HG03460 (cell line): ENCODE results near the gene ABCD3.
"Not testable (repeated sequence)": the region's sequence is repeated elsewhere in the genome, so short reads cannot be mapped to it uniquely, and the experiment has no call there.

Experiments used
- ATAC-seq: cut with Tn5 transposase; IDR thresholded peaks from one replicate; pipeline ENCODE4 v1.9.1; 2021; ENCODE audit not compliant: unreplicated experiment

Gene ABCD3

DNA sequence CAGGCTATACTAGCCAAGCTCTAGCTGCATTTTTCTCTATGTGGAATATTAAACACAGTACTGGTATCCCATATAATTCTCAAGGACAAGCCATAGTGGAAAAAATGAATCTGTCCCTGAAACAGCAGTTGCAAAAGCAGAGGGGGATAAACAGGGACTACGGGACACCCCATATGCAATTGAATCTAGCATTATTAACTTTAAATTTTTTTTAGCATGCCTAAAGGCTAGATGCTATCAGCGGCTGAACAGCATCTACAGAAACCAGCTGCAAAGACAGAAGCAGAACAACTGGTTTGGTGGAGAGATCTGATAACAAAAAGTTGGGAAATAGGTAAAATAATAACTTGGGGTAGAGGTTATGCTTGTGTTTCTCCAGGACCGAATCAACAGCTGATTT, 30.6 kb downstream of the ABCD3 start:
- ATAC-seq: not testable (repeated sequence)

DNA sequence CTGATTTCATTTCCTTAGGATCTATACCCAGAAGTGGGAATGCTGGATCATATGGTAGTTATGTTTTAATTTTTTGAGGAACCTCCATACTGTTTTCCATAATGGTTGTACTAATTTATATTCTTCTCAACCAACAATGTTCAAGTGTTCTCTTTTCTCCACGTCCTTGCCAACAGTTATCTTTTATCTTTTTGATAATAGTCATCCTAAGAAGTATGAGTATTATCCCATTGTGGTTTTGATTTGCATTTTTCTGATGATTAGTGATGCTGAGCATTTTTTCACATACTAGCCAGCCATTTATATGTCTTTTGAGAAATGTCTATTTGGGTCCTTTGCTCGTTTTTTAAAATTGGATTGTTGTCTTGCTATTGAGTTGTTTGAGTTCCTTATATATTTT, 38.5 kb downstream of the ABCD3 start:
- ATAC-seq: no peak

DNA sequence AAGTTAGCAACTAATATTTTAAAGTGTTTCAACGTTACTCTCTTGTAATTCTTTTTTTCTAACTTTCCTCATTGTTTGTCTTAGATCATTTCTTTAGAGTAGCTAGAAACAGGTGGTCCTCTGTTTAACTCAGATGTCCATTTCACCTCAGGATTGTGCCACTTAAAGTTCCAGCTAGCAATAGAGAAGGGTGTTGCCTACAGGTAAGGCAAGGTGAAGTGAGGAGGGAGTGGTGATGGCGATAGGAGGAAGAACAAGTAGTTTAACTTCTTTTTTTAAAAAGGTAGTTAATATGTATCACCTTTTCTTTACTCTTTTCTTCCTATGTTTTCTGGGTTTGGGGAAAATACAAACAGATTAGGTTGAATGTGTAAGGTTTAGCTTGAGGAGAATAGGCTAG, 44.4 kb downstream of the ABCD3 start:
- ATAC-seq: no peak

DNA sequence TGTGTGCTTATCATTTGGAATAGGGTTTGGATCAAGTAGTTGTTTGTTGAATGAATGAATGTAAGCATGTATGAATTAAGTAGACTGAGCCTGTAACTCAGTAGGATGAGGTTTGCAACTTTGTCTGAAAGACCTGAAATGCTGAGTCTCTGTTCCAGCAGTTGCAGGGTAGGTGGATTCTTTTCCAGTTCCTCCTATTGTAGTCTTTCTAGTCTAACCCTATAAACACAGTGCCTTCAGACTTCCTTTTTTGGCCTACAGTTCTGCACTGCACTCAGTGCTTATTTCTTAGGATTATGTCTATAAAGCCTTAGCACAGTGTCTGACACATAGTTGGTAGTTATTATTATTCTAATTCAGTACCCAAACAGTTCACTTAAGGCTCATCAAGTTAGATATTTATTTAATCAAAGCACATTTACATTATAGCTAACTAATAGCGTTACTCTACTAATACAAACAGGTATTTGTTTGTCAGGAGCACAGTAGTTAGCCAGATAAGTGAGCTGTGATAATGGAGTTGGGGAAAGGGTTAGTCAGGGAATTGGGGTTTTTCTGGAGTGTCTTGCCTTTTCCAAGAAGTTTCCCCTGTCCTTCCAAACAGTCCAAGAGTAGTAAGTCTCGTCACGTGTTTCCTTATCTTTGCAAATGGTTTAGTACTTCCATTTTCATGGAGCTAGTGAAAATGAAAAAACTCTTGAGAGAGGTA, 45.0 kb downstream of the ABCD3 start:
- ATAC-seq: no peak

DNA sequence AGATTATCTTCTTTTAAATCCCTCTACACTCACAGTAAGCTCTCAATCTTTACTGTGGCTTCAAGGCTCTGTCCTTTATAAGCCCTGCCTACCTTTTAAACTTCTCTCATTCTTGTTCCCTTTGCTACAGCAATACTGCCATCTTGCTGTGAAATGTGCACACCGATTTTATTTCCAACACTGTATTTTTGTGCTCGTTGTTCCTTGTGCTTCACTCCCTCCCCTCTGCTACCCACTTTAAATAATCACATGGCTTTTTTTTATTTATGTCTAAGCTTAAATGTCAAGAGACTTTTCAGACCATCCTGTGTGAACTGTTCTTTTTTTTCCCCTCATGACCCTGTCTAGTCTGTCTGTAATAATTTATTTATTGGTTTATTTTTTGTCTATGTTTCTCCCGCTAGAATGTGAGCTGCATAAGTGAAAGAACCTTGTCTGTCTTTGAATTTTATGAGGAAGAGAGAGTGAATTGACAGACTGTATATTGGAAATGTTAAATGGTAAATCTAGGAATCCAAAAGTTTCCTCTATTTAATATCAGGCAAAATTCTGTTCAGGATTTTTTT, 45.7 kb downstream of the ABCD3 start:
- peak; percentile 56 for ATAC-seq

DNA sequence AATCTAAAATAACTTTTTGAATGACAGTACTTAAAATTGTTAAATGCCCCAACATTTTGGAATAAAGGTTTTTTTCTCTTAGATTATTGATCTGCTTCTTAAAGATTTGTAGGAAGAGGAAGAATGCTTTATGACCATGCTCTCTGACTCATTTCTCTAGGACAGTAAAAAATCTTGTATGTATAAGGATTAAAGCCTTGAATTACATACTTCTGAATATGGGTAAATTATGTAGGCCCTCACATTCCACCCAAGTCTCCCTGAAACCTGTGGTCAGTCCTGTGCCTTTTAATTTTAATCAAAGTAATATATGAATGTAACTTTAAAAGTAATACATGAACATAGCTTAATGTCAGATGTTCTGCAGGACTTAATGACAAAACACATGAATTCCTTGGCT, 50.5 kb downstream of the ABCD3 start:
- no peak for ATAC-seq

DNA sequence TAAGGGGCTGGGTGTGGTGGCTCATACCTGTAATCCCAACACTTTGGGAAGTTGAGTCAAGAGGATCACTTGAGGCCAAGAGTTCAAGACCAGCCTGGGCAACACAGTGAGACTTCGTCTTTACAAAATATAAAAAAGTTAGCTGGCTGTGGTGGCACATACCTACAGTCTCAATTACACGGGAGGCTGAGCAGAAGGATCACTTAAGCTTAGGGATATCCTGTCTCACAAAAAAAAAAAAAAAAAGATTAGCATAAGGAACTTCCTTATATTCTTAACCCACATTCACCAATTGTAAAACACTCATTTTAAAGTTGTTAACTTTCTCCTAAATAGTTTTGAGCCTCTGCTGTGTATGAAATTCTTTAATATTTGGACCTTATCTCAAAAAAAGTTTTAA, 53.1 kb downstream of the ABCD3 start:
- ATAC-seq: no peak

DNA sequence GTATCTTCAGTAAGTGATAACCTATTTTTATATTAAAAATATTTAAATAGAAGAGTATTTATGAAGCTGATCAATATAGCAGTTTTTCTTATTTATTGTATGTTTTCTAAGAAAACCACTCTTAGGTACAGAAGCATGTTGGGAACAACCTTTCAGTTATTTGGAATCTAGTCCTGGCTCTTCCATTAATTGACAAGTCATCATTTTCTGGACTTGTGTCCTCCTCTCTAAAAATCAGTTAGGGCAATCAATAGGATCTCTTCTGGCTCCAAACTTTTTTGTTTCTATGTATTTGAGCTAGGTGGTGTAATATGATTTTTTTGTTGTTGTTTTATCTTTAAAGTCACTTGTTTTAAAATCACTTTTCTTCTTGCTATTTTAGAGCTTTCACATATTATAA, 57.0 kb downstream of the ABCD3 start:
- ATAC-seq: no peak

DNA sequence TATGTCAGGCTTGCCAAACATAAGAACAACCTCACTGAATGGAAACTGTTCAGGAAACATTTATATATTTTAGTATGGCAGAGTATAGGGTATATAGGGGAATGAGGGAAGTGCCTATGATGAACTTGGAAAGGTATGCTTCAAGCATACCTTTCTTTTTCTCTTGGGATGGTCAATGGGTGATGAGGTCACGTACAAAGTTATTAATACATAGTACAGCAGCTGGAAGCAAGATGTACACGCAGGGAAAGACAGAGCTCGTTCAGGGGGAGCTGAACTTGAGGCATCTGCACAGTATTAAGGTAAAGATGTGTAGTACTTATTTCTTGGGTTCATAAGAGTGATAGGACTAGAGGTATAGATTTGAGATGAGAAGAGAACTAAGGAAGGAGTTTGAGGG, 61.5 kb downstream of the ABCD3 start:
- ATAC-seq: no peak

DNA sequence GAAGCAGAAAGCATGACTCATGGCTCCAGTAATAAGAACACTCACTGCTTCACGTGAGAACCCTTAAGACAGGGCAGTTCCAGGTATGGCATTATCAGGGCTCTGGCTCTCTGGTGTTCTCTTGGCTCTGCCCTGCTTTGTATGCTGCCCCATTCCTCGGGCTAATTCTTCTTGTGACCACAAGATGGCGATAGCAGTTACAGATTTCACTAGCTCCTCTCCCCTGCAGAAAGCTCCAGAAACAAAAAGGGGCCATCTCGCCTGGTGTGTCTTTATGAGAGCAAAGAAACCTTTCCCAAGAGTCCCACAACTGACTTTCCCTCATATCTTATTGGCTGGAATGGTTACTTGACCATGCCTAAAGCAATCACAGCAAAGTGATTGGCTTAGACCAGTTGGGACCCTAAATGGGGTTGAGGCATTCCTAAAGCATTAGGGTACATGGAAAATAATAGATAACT, 63.3 kb downstream of the ABCD3 start:
- ATAC-seq: peak; percentile 95

DNA sequence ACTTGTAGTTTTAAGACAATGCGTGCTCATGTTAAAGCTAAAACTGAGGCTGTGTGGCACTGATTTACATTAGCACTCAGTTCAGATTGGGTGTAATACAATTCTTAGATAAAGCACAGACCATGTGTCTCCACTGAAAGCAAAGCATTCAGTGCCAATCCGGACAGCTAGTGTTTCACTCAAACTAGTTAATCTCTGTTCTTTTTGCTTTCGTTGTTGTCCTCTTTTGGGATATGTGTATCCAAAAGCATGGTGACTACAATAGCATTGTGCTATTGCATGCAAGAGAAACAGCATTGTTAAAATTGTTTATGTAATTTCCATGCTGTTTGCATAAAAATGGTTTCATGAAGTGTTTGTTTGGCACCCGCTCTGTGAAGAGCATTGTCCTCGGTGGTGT, 68.8 kb downstream of the ABCD3 start:
- ATAC-seq: no peak

DNA sequence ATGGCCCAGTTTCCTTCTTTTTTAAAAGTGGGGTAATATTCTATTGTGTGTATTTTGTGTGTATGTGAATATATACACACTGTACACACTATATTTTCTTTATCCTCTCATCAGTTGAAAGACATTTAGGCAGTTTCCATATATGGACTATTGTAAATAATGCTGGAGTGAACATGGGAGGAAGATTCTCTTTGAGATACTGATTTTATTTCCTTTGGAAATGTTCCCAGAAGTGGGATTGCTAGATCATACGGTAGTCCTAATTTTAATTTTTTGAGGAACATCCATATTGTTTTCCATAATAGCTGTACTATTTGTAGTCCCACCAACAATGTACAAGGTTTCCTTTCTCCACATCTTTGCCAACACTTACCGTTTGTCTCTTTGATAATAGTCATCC, 72.4 kb downstream of the ABCD3 start:
- no peak for ATAC-seq

DNA sequence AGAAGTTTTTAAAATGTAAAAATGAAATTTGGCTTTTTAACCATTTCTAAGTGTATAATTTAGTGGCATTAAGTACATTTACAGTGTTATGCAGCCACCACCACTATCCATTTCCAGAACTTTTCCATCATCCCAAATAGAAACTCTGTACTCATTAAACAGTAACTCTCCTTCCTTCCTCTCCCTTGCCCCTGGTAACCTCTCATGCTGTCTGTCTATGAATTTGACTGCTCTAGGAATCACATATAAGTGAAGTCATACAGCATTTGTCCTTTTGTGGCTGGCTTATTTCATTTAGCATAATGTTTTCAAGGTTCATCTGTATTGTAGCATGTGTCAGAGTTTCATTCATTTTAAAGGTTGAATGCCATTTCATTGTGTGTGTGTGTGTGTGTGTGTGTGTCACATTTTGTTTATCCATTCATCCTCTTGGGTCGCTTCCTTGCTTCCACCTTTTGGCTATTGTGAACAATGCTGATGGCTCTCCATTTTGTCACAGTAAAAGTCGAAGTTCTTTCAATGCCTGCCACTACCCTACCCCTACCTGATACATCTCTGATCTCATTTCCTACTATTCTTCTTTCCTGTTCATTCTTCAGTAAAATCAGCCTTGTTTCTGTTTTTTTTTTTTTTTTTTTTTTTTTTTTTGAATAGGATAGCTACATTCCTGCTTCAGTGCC, 78.0 kb downstream of the ABCD3 start:
- no peak for ATAC-seq

DNA sequence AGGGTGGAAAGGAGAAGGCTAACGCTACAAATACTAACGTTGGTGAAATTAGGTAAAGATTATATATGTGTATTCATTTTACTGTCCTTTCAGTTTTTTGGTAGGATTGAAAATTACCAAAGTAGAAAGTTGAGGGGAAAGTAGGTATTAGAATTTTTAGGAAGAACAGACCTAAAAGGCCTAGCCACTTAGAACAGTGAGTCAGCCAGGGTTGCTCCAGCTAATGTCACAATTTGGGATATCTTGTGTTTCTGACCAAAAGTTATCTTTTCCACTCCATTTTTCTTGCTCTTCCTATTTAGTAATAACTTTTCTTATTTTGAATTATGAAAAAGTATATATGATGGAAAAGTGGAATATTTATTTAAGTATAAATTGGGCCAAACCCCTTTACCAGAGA, 83.2 kb downstream of the ABCD3 start:
- no peak for ATAC-seq

DNA sequence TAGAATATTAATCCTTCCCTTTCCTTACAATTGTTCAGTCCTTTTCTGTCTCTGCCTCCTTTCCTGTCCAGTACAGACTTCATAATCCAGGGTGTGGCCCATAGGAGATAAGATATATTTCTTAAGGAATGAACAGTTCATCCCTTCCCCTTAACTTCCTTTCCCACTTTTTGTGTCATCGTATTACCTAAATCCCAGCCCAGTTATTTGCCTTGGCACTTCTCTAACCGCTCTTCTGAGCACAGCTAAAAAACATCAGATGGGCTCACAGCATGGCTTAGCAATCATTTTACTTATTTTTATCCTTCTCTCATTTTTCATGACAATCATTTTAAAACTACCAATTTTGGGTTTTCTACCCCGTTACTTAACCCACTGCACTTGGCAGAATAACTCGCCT, 83.7 kb downstream of the ABCD3 start:
- no peak for ATAC-seq

DNA sequence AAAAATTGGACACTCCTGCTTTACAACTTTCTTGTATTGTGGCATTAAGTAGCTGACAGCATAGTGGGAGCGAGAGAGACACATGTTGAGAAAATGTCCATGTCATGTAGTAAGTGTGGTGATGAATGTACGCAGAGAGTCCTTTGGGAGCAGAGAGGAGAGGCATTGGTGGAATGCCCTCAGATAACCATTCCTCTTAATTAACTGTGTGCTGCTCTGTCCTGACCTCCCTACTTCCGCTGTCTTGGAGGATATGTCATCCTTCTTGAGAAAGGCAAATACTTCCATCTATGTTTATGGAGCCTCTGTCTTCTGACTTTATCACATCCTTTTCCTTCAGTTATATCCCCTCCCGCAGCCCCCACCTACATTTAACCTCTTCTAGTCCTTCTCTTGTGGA, 85.0 kb downstream of the ABCD3 start:
- no peak for ATAC-seq

DNA sequence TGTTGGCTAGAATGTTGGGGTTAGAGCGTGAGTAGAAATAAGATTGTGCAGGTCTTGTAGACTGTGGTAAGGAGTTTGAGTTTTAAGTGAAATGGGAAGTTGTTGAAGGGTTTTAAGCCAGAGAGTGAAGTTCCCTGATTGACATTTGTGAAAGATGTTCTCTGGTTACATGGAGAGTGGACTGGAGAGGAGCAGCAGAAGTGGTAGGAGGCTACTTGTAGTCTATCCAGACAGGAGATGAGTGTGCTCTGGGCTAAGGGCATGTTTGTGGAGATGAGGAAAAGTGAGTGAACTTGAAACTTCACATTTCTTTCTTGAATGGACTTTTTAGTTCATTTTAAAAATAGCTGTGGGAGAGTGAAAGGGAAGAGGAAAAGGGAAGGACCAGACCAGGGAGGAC, 86.4 kb downstream of the ABCD3 start:
- ATAC-seq: no peak

DNA sequence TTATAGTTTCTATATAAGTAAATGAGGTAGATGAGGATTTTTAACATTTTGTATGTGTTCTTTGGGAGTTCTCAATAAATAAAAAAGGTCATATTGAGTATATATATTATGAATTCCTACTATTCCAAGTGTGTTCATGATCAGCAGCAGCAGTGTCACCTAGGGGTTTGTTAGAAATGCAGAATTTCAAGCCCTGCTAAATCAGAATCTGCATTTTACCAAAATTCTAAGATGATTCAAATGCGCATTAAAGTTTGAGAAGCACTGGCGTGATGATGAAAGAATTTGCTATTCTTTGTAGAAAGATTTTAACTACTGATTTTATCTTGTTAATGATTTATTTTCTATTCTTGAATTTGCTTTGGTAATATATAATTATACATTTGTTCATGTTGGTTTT, 94.6 kb downstream of the ABCD3 start:
- no peak for ATAC-seq

DNA sequence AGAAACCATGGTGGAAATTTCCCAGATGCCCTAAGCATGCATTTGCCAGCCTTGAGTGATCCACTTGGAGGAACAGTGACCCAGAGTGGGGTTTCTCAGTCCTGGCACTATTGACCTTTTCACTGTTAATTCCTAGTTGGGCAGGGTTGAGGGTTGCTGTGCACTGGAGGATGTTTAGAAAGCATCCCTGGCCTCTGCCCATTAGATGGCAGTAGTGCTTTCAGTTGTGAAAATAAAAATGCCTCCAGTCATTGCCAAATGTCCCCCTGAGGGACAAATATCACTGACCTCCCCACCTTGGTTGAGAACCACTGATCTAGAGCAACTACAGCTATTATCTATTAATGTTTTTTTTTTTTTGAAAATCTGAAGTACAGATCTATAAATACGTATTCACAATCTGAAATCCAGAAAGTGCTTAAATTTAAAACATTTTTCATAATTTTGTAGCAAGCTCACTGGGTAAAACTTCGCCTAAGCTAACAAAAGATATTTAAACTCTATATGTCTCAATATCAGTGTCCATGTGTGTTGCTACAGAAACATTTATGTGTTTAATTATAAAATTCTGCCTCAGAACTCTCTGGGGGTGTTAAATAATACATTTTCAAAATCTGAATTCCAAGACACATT, 96.0 kb downstream of the ABCD3 start:
- ATAC-seq: no peak

DNA sequence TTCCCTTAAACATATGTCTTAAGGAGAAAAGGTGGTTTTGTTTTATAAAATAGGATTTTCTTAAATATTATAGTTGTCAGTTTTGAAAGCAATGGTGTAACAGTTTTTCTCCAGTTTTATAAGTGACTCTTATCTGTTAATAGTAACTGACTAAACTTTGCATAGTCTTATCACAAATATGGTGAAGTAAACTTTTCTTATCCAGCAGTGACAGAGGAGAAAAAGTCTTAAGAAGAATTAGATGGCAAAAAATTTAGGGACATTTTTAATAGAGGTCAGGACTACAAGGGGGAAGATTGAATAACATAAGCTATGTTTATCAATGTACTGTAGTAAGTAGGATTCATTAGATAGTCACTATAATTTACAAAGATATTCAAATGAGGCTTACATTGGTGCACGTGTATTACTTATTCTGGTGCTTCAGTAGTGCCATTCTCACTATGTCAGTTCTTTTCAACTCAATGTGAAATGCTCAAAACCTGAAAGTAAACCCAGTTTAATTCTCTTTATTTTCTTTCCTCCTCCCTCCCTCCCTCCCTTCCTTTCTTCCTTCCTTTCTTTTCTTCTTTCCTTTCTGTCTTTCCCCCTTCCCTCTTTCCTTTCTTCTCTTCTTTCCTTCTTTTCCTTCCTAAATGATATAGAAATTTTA, 97.2 kb downstream of the ABCD3 start:
- ATAC-seq: no peak

DNA sequence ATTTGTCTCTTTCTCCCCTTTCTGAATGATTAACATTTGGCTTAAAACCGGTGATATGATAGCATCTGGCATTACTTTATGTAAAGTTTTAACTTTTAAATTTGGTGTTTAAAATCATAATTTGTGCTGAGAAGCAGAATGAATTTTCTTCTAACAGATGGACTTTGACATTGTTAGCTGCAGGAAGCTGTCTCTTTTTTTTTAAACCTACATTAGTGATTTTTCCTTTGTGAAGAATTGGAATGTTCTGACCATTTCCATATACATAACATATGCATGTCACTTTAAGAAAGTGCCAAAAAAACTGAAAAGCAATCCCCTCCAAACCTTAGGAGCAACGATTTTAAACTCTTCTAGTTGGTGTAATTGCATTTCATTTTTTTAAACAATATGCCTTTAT, 101.2 kb downstream of the ABCD3 start:
- no peak for ATAC-seq

DNA sequence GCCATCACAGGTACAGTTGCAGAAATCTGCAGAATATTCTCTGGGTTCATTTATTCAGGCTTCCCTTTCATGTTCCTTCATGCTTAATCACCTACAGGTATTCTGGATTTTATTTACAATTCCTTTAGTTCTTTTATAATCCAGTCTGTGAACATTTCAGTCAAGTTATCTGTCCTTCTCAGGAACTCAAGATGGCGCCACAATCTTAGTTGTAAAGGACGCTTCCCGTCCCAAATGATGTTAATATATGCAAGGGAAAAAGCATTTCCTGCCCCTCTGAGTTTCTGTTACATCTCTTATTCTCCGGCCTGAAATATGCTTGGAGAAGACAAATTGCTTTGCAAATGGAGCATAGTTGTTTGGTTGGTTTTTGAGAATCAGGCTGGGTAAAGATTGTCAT, 104.1 kb downstream of the ABCD3 start:
- no peak for ATAC-seq
